Suprapubic skin (tissue), 4 donors: ENCODE measurements around the gene MCC. TPM values are rescaled to one million over a fixed set of nuclear protein-coding genes. Genes with fewer than 3 reads are reported as not detected.

Experiments
- DNase-seq, 2 donors: peaks; one replicate each; pipeline ENCODE4 v3.0.0-alpha.2; 2019; ENCODE audit warnings: low spot score in 2 of 2
- H3K27ac ChIP-seq: fragments of 200-600 bp; sonication (generic); one replicate; pipeline ENCODE4 v1.5.1; 2019
- H3K27me3 ChIP-seq: fragments of 200-600 bp; sonication (generic); one replicate; pipeline ENCODE4 v1.5.1; 2019
- H3K36me3 ChIP-seq: fragments of 200-600 bp; sonication (generic); one replicate; pipeline ENCODE4 v1.5.1; 2019
- H3K4me1 ChIP-seq: fragments of 200-600 bp; sonication (generic); one replicate; pipeline ENCODE4 v1.5.1; 2019
- H3K4me3 ChIP-seq: fragments of 200-600 bp; sonication (generic); one replicate; pipeline ENCODE4 v1.5.1; 2019; ENCODE audit warnings: mild to moderate bottlenecking
- H3K9me3 ChIP-seq: fragments of 200-600 bp; sonication (generic); one replicate; pipeline ENCODE4 v1.5.1; 2019
- CTCF ChIP-seq, 2 donors: fragments of 200-600 bp in 1 of 2; fragments of 450-650 bp in 1 of 2; sonication (generic) in 1 of 2; IDR thresholded peaks; one replicate each; pipeline ENCODE4 v1.5.1; 2016 to 2019; ENCODE audit warnings: antibody characterized with exemption in 2 of 2, mild to moderate bottlenecking in 1 of 2, moderate library complexity in 1 of 2
- EP300 ChIP-seq: sonication (generic); formaldehyde crosslinking; IDR thresholded peaks from one replicate; pipeline ENCODE4 v1.6.1; 2017; ENCODE audit warnings: antibody characterized with exemption
- POLR2A ChIP-seq, 2 donors: fragments of 450-650 bp; IDR thresholded peaks; one replicate each; pipeline ENCODE4 v1.6.1; 2017; ENCODE audit warnings: antibody characterized with exemption in 2 of 2, mild to moderate bottlenecking in 2 of 2, moderate library complexity in 2 of 2
- POLR2AphosphoS5 ChIP-seq, 3 donors: sonication (generic); formaldehyde crosslinking; IDR thresholded peaks; one replicate each; pipeline ENCODE4 v1.6.1; 2017; ENCODE audit warnings: antibody characterized with exemption in 3 of 3
- WGBS: methylation state at CpG from one replicate; pipeline ENCODE4 v1.1.5; 2018; 5-methylcytosine and 5-hydroxymethylcytosine counted together
- total RNA-seq, 4 donors: library from RNA; depleted of rRNA; stranded (reverse); fragments of >200 nt; gene quantifications; one replicate each; pipeline ENCODE4 v1.1.0, GENCODE V29; 2016

MCC gene
- total RNA-seq, 4 donors from 2014 or later: 67.7 to 105 (median 86.6) TPM

DNA sequence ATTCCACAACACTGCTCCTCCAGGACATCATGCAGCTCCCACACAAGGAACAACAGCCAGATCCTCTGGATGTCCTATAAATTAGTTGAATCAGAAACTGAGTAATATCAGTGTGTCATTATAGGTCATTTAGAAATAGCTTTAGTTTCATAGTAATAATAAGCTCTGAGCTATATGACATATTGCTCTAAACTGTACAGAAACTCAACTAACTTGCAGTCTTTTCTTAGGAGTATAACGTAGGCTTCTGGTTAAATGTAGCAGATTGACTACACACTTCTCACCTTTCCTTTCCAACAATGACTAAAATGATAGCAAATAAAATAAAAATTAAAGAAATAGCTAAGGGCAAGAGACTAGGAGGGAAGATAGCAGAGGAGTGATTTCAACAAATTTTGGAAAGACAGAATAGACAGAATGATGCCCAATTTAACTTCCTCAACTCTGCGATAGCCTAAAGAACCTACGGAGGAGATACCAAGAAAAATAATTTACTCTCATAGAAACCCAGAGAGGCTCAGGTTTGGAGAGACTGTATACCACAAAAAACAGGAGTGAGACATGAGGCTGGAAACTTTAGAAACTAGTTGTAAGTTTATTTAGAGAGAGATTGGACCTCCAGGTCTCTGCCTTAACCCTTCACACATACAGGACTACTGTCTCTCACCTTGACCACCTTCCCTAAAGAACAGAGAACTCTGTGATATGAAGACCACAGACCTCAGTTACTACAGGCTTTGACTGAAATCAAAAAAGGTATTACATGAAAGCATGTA, 247.1 kb downstream of the MCC start:
- Histone ChIP-seq H3K4me3 (no peak overlapping the region), H3K27ac (no peak overlapping the region), H3K36me3 (no peaks in the 10 kb centered on the region), H3K9me3 (no peaks in the 10 kb centered on the region), H3K4me1 (peaks cover 38% of the 10 kb centered on the region), H3K27me3 (no peaks in the 10 kb centered on the region)
- DNase-seq: no peak
- TF ChIP-seq CTCF (IDR thresholded peaks at IDR 0.05): no peak
- TF ChIP-seq EP300: no peak
- no peak for TF ChIP-seq POLR2A (IDR thresholded peaks at IDR 0.05)
- no peak for TF ChIP-seq POLR2AphosphoS5 (IDR thresholded peaks at IDR 0.05)
- WGBS: 92% methylated on average over 3 of the region's 3 CpGs

DNA sequence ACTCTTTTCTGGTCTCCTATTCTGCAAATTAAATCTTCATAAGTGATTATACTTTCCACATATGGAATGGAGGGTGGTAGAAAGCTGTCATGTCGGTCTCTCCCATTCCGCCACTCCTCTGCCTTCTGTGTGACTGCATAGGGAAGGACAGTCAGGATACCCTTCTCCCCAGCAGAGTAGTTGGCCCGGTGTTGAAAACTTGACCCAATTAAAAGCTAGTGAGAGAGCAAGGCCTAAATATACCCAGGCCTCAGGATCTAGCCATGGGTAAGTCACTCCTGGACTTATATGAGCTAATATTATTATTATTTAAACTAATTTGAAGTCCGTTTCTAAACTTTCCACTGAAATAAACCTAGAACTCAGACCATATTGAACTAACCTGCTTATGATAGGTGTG, 248.2 kb downstream of the MCC start:
- no peaks in the 10 kb centered on the region for H3K36me3 ChIP-seq
- peaks cover 42% of the 10 kb centered on the region for H3K4me1 ChIP-seq
- no peak overlapping the region for H3K4me3 ChIP-seq
- 94% methylated on average over 4 of the region's 4 CpGs for WGBS
- H3K27me3 ChIP-seq: no peaks in the 10 kb centered on the region
- DNase-seq: no peak
- H3K9me3 ChIP-seq: no peaks in the 10 kb centered on the region
- TF ChIP-seq POLR2A (IDR thresholded peaks at IDR 0.05) (no peak), CTCF (IDR thresholded peaks at IDR 0.05) (no peak), POLR2AphosphoS5 (IDR thresholded peaks at IDR 0.05) (no peak), EP300 (no peak)
- no peak overlapping the region for H3K27ac ChIP-seq

DNA sequence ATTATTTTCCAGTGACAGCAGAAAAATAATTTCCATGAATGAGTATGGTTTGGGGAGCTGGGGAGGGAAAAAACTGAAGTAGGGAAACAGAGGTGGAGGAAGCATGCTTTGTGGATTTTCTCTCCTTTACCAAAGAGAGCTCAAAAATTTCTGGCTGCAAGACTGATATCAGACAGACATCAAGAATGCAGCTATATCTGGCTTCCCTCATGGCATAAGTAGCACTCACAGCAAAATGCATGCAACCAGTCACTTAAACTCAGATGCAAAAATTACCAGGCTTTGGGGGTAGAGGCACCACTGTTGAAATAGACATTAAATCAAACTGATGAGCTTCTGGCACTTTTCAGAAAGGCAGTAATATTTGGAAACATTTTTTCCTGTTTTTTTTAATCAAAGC, 250.4 kb downstream of the MCC start:
- no peaks in the 10 kb centered on the region for H3K36me3 ChIP-seq
- no peaks in the 10 kb centered on the region for H3K9me3 ChIP-seq
- H3K27ac ChIP-seq: no peak overlapping the region
- DNase-seq: no peak
- no peak overlapping the region for H3K4me3 ChIP-seq
- peaks cover 46% of the 10 kb centered on the region for H3K4me1 ChIP-seq
- no peak for TF ChIP-seq POLR2AphosphoS5 (IDR thresholded peaks at IDR 0.05)
- TF ChIP-seq CTCF (IDR thresholded peaks at IDR 0.05): no peak
- no peak for TF ChIP-seq POLR2A (IDR thresholded peaks at IDR 0.05)
- no peaks in the 10 kb centered on the region for H3K27me3 ChIP-seq

DNA sequence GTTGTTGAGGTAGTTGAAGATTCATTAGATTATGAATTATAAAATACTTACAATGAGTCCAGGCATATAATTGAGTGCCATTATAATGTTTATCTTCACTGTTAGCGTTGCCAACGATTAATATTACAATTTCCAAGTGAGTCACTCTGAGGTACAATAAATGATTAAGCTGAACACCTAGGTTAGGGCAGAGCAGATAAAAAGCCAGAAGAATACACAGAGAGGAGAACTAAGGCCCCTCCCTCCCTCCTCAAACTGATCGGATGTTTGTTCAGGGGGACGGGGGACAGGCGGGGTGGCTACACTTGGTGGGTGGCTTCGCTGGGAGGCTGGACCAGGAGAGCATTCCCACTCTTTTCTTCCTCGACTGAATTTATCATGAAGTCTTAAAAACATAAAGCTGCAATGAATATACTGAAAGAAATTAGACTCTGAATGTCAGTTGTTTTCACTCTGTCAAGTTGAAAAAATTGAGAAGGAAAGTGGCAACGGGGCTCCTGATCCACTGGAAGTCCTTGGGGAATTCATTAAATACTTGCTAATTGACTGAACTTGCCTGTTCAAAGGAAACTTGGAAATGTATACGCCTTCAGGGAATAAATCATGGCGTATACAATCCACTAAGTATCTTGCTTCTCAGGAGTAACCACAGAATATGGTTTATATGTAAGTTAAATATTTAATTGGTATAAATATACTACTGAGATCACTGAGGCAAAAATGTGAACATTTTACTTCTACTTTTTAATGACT, 251.5 kb downstream of the MCC start:
- TF ChIP-seq EP300 (no peak), POLR2AphosphoS5 (IDR thresholded peaks at IDR 0.05) (no peak), CTCF (IDR thresholded peaks at IDR 0.05) (no peak), POLR2A (IDR thresholded peaks at IDR 0.05) (no peak)
- Histone ChIP-seq H3K4me3 (no peak overlapping the region), H3K9me3 (no peaks in the 10 kb centered on the region), H3K27me3 (no peaks in the 10 kb centered on the region), H3K4me1 (peaks cover 54% of the 10 kb centered on the region), H3K36me3 (no peaks in the 10 kb centered on the region), H3K27ac (no peak overlapping the region)
- DNase-seq: no peak
- 65% methylated on average over 10 of the region's 10 CpGs for WGBS

GRCh38 chr5:113235884-113236283, 252.4 kb downstream of the MCC start:
- H3K27me3 ChIP-seq: no peaks in the 10 kb centered on the region
- no peak overlapping the region for H3K27ac ChIP-seq
- no peak overlapping the region for H3K4me3 ChIP-seq
- H3K4me1 ChIP-seq: peaks cover 62% of the 10 kb centered on the region
- 95% methylated on average over 4 of the region's 4 CpGs for WGBS
- no peak for DNase-seq
- no peaks in the 10 kb centered on the region for H3K9me3 ChIP-seq
- TF ChIP-seq POLR2AphosphoS5 (IDR thresholded peaks at IDR 0.05) (no peak), CTCF (IDR thresholded peaks at IDR 0.05) (no peak), POLR2A (IDR thresholded peaks at IDR 0.05) (no peak), EP300 (no peak)
- H3K36me3 ChIP-seq: no peaks in the 10 kb centered on the region
